GM12892 (cell line): ENCODE measurements around the gene GREB1L.

Experiments
- DNase-seq: peaks from one replicate; pipeline ENCODE4 v3.0.0; 2011; ENCODE audit not compliant: insufficient read length
- FAIRE-seq: peaks from 2 replicates; lab custom pipeline; 2011; peaks lifted over from hg19 to GRCh38; lab: Jason Lieb, UNC
- POLR2A ChIP-seq: IDR thresholded peaks from 2 replicates; pipeline ENCODE4 v1.6.1; 2011; ENCODE audit warnings: low read depth, low read length, control low read depth
- POLR2AphosphoS5 ChIP-seq: IDR thresholded peaks from 2 replicates; pipeline ENCODE4 v1.6.1; 2011; ENCODE audit warnings: low read depth, low read length, control low read depth
- TAF1 ChIP-seq: IDR thresholded peaks from 2 replicates; pipeline ENCODE4 v1.6.1; 2011; ENCODE audit warnings: low read depth, mild to moderate bottlenecking, control low read depth, low read length, borderline replicate concordance

The GREB1L gene

DNA sequence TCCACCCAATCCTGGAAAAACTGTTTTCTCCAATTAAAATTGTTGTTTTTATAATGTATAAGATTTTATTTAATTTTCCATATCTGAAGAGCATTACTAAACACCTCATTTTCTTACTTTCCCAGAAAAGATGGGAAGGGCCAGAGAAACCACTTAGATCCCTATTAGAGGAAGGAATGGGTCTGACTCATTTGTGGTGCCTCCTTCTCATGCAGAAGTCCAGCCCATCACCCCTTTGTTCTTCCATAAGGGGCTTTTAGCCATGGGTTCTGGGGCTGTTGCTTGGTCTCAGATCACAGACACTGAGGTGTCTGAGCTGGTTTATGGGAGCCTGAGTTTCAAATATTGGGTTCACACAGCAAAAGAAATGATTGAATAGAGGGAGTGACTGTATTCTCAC is 206.3 kb downstream of the GREB1L start:
- DNase-seq = no peak
- no peak for FAIRE-seq
- TF ChIP-seq TAF1 (no peak), POLR2AphosphoS5 (no peak), POLR2A (no peak)

DNA sequence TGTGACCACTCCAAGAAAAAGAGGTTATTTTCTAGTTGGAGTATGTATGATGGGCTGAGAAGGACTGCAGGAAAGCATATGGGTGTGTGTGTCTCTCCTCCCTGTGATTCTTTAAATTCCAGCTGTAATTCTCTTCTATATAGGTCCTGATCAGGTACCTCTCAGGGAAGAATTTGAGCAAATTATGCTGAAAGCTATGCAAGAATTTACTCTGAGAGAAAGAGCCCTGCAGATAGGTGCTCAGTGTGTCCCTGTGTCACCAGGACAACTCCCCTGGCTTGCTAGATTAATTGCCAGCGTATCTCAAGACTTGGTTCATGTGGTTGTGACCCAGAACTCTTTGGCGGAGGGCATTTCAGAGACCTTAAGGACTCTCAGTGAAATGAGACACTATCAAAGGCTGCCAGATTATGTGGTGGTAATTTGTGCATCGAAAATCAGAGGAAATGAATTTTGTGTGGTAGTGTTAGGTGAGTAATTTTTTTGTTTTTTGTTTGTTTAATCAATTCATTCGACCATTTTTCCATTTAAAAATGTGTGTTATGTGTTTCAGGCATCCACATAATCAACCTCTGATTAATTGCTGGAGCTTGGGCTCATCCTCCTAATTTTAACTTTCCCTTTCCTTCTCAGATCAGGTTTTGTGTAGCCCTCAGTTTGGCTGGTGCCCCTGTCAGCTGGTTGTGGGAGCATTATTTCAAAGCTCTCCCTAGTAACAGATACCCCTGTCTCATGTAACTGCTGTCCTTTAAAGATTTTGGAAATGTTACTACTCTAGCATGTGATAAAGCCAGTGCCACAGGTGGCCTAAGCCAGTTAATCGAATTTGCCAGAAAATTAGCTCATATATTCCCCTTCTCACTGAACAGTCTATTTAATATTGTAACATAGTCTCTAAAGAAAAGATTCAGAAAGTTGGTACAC is 207.6 kb downstream of the GREB1L start:
- DNase-seq (no peak), FAIRE-seq (no peak)
- TF ChIP-seq POLR2AphosphoS5 (no peak), POLR2A (no peak), TAF1 (no peak)

DNA sequence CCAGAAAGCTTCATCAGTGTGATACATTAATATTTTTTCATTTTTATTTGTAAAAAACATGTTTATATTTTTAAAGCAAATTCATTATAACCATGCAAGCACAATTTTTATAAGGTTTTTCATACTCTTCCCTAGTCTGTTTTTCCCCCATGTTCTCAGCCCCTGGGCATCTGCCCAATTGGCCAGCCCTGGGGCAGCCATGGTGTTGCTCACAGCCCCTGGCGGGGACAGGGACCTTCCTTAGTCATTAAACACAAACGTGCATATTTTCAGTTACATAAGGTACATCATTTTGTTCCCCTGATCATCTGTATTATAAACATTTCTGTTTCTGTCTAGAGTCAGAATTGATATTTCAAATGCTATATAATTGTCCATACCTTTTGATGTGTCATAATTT is 208.5 kb downstream of the GREB1L start:
- TF ChIP-seq TAF1 (no peak), POLR2AphosphoS5 (no peak), POLR2A (no peak)
- DNase-seq (no peak), FAIRE-seq (no peak)

DNA sequence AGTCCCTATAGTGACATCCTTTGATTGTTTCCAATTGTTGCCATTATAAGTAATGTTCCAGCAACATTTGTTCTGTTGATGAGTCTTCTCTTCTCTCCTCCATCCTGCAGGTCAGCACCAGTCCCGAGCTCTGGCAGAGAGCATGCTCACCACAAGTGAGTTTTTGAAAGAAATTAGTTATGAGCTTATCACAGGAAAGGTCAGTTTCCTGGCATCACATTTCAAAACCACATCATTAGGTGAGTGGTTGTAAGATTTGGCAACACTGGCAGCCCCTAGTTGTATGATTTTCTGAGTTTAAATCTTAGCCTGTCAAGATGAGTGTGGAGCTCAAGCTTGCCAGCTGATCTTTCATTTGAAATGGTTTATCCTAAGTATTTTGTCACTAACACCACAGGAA is 208.9 kb downstream of the GREB1L start:
- FAIRE-seq = no peak
- TF ChIP-seq POLR2A (no peak), TAF1 (no peak), POLR2AphosphoS5 (no peak)
- no peak for DNase-seq

DNA sequence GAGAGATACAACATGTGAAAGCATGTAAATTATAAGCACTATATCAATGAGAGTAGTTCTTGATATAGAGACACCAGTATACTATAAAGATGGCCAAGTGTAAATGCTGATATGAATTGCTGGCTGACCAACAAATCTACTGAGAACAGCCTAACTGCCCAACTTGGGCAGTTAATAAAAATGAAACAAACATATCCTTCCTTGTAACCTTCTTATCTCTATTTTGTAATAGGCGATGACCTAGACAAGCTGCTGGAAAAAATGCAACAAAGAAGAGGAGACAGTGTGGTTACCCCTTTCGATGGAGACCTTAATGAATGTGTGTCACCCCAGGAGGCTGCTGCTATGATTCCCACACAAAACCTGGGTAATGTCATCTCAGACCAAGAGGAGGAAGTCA is 209.8 kb downstream of the GREB1L start:
- DNase-seq (no peak), FAIRE-seq (no peak)
- TF ChIP-seq POLR2AphosphoS5 (no peak), POLR2A (no peak), TAF1 (no peak)

DNA sequence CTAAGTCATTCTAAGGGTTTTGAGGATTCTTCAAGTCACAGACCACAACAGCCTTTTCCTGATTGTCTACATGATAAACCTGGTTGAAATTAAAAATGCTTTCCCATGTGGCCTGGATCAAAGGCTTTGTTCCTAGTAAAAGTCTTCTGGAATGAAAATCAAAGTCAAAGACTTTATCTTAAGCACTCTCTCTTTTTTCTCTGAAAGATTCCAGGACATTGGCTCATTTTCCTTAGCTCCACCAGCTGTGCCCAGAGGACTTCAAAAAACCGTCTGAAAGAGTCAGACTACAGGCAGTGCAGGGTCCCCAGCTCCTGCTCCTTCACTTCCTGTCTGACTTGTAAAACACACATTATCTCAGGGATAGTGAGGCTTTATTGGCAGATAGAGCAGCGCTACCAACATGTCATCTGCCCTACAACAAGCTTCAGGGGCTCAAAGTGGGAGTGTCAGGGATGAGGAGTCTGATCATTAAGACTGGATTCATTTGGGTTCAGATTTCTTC is 210.3 kb downstream of the GREB1L start:
- TF ChIP-seq TAF1 (no peak), POLR2A (no peak), POLR2AphosphoS5 (no peak)
- FAIRE-seq = no peak

DNA sequence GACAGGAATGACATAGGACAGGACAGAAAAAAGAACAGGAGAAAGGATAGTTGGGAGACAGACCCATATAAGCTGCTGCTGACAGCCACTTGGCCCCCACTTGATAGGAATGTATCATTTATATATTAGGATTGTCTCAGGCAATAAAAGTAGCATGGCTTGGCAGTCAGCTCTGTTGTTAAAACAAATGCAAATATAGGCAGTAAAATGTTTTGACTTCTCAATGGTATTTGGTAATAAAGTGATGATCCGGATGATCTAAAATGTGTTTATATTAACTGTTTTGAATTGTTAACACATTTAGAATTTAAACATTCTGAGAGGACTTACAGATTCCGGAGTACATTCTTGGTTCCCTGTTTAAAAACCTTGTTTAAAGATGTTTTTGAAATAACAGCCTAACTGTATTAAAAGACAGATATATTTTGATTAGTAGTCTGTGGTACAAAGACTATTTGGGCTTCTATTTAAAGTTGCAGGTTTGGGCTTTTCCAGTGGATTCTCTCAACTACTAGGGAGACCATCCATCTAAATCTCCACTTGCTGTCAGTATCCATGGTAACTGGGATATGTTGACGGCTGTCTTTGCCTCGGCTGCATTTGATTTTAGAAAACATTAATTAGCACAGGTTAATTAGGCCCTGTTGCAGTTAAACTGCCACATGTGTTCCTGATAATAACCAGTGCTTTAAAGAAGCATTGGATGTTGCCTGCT is 210.9 kb downstream of the GREB1L start:
- DNase-seq (no peak), FAIRE-seq (no peak)
- TF ChIP-seq POLR2A = no peak
- no peak for TF ChIP-seq POLR2AphosphoS5
- no peak for TF ChIP-seq TAF1

More for the DNA sequence above, 210.3 kb downstream of the GREB1L start:
- no peak for DNase-seq

DNA sequence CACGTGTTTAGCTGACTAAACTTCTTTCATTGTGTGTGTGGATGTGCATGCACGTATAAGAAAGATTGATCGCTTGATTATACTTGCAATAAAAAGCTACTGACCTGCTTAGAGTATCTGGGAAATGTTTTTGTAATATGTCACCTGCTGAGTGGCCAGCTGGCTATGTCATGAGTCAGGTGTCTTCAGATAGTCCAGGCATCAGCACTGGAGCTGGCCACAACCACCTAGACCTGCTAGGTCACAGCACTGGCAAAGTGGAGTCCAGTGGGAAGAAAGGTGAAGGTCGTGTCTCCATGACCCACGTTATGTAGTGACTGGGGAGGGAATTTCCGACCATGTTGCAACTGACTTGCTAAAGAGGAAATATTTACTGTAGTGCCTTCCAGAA is 211.5 kb downstream of the GREB1L start:
- FAIRE-seq (peak; percentile 42), DNase-seq (no peak)
- TF ChIP-seq POLR2A (no peak), POLR2AphosphoS5 (no peak), TAF1 (no peak)

DNA sequence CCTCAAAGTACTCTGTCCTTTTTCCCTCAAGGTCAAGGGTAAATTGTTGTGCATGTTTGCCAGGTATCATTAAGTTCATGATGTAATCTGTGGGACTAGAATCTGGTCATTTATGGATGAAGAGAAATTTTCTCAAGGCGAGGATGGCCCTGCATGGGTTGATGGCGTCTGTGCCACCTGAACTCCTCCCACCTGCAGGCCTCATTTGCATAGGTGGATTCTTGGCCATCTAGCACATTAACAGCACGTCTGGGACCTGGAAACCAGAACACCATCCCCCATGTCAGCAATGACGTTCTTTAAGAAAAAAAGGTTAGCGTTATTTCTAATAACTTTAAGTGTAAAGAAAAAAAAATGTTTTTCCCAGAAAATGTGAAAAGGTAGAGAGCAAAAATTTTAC is 212.7 kb downstream of the GREB1L start:
- TF ChIP-seq POLR2A = no peak
- TF ChIP-seq TAF1 = no peak
- no peak for TF ChIP-seq POLR2AphosphoS5
- FAIRE-seq (no peak), DNase-seq (no peak)

DNA sequence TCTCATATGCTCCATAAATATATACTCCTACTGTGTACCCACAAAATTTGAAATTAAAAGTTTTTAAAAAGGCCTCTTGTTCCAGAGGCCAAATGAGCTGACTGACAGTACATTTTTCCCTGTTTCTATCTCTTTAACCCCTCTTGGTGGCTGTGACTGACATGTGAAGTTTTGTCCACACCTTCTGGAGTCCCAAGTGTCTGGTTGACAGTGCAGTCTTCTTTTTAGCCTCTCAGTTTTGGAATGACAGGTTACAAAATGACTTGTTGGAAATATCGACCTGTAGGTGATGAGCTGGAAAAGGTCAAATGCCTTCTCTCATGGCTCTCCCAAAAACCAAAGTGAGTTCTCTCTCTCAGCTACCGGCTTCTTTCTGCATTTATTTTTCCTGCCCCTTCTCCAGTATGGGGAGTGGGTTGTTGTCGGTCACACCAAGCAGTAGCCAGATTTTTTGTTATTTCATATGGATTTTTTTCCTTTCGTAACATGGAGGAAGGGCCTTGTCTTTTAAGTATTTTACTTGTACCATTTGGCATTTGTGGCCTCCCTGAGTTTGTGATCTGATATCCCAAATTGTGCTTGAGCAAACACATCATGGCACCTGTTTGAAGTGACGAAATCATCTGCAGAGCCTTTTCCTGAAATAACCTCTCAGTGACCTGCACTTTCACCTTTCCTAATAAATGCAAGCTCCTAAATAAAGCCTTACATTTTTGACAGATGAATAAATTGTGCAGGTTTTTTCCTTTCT is 214.6 kb downstream of the GREB1L start:
- DNase-seq = no peak
- no peak for TF ChIP-seq POLR2AphosphoS5
- no peak for FAIRE-seq

DNA sequence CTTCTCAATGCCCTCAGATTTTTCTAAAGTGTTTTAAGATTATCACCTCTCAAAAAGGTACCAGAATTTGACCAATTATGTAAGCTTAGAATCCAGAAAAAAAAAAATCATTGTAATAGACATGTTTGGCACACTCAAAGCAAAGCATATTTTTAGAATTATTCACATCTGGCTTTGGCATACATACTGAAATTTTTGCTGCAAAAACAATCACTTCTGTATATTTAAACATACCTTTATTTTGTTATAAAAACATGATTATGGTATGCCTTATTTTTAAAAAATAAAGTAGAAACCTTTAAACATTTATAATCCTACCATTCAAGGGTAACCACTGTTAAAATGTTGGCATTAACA is 215.1 kb downstream of the GREB1L start:
- no peak for TF ChIP-seq POLR2A
- TF ChIP-seq POLR2AphosphoS5 = no peak
- no peak for TF ChIP-seq TAF1
- FAIRE-seq = no peak

DNA sequence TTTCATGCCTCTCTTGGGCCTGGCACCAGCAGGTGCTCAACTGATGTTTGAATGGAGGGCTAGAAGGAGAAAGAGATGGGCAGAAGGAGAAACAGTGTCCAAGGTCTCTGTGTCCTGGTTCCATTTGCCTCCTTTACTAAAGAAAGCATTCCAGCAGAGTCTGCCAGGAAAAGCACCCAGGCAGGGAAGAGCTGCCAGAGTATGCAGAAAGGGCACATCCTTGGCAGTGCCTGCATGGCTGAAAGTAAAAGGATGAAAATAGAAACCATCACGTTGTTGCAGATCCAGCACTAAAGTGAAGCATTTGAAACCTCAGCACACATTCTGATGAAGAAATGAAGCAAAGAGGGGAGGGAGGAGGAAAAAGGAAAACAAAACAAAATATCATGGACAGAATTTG is 216.3 kb downstream of the GREB1L start:
- no peak for DNase-seq
- no peak for FAIRE-seq
- TF ChIP-seq POLR2A (no peak), TAF1 (no peak), POLR2AphosphoS5 (no peak)

More for the DNA sequence above, 215.1 kb downstream of the GREB1L start:
- DNase-seq = no peak
